Measurements from ENCODE around the gene FBXO17.

The FBXO17 gene

GRCh38 chr19:38901683-38902082 lies 73.9 kb downstream of the FBXO17 start:
- no peak for DNase-seq (ENCODE audit: low read depth, low spot score)
- no peak overlapping the region for H3K4me3 ChIP-seq (ENCODE audit: low read length)

GRCh38 chr19:38900743-38901190 lies 74.8 kb downstream of the FBXO17 start:
- DNase-seq (ENCODE audit: low read depth, low spot score): no peak
- H3K4me3 ChIP-seq (ENCODE audit: low read length): peak overlapping the region; percentile 91

GRCh38 chr19:38900202-38900629 lies 75.3 kb downstream of the FBXO17 start:
- peak overlapping the region; percentile 91 for H3K4me3 ChIP-seq (ENCODE audit: low read length)
- no peak for DNase-seq (ENCODE audit: low read depth, low spot score)

- peak within 1 kb of the TSS; percentile 91 for H3K4me3 ChIP-seq (ENCODE audit: low read length)
- DNase-seq (ENCODE audit: low read depth, low spot score): peak; percentile 100
Observed at GRCh38 chr19:38899447-38900201, 75.9 kb downstream of the FBXO17 start, which contains the start of the genes NFKBIB and SIRT2. TSS of gene NFKBIB (plus strand) at chr19:38899969. CDS start at chr19:38900033, 64 bp downstream. TSS of gene SIRT2 (minus strand) at chr19:38899618. CDS start at chr19:38899521, 97 bp downstream.

- DNase-seq (ENCODE audit: low read depth, low spot score): no peak
Observed at GRCh38 chr19:38898788-38899446, 76.6 kb downstream of the FBXO17 start.

GRCh38 chr19:38894968-38895367 lies 80.6 kb downstream of the FBXO17 start:
- DNase-seq (ENCODE audit: low read depth, low spot score): no peak
- H3K4me3 ChIP-seq (ENCODE audit: low read length): no peak overlapping the region

More at GRCh38 chr19:38898788-38899446, 76.6 kb downstream of the FBXO17 start:
- H3K4me3 ChIP-seq (ENCODE audit: low read length): peak overlapping the region; percentile 91

GRCh38 chr19:38893341-38893771 lies 82.2 kb downstream of the FBXO17 start:
- H3K4me3 ChIP-seq (ENCODE audit: low read length): no peak overlapping the region
- DNase-seq (ENCODE audit: low read depth, low spot score): no peak

- no peak for DNase-seq (ENCODE audit: low read depth, low spot score)
Observed at GRCh38 chr19:38892841-38893240, 82.7 kb downstream of the FBXO17 start.

GRCh38 chr19:38891771-38892170 lies 83.8 kb downstream of the FBXO17 start:
- no peak overlapping the region for H3K4me3 ChIP-seq (ENCODE audit: low read length)
- no peak for DNase-seq (ENCODE audit: low read depth, low spot score)

More at GRCh38 chr19:38892841-38893240, 82.7 kb downstream of the FBXO17 start:
- no peak overlapping the region for H3K4me3 ChIP-seq (ENCODE audit: low read length)
